ENCODE measurements around the gene XYLT2. TPM values are rescaled to one million over a fixed set of nuclear protein-coding genes. Genes with fewer than 3 reads are reported as not detected.

Gene XYLT2
- total and polyA plus RNA-seq, 2 of the 13 experiments (the other 11 are each of a cell fraction or from before 2014, with no cell fraction given), result 17.0 to 22.1 TPM

GRCh38 chr17:50386510-50386909, 40.6 kb downstream of the XYLT2 start:
- no peak overlapping the region for H3K27ac ChIP-seq (ENCODE audit: extremely low read length, insufficient read depth, low read length)
- H3K9ac ChIP-seq (ENCODE audit: insufficient read depth, low read depth, low read length), result no peak overlapping the region
- FAIRE-seq (no peak), ATAC-seq (peak; percentile 9; the same call in 2 of the 3 replicates), DNase-seq (ENCODE audit: low spot score) (no peak)
- in situ Hi-C loops (cut with HindIII; ENCODE audit: extremely low pct_ligation_motif_present, low pct_unique_long_range_greater_than_20kb), result no loop called here
- no peaks in the 10 kb centered on the region for H3K27me3 ChIP-seq (ENCODE audit: control insufficient read depth in 1 of 2, insufficient read depth in 2 of 2, low read length in 2 of 2)
- peaks cover 60 to 92% of the 10 kb centered on the region in 2 experiments for H3K36me3 ChIP-seq (replicated peaks in 1 of 2; ENCODE audit: control insufficient read depth in 1 of 2, insufficient read depth in 2 of 2, low read length in 2 of 2)
- H3K79me2 ChIP-seq (ENCODE audit: insufficient read depth, low read length), result peaks cover 7% of the 10 kb centered on the region
- ChIA-PET CTCF (ENCODE audit: low intra/inter-chr PET ratio, low total read pairs) (no interaction called here), POLR2A (interaction anchor here (4.7 kb wide), 1 partner anchor 11 kb away, joined by 19 read pairs; the partner anchor contains the start of gene LRRC59)
- no peak overlapping the region for H3K4me2 ChIP-seq (ENCODE audit: low read depth, low read length)
- no peak overlapping the region for H3K4me3 ChIP-seq (replicated peaks in 1 of 3; ENCODE audit: insufficient read depth in 1 of 3, low read depth in 2 of 3, low read length in 3 of 3)
- TF ChIP-seq ZNF292 (CRISPR knock-in tag; IDR thresholded peaks at IDR 0.05; ENCODE audit: borderline replicate concordance, low read depth), result no peak
- TF ChIP-seq ZKSCAN1 (IDR thresholded peaks at IDR 0.05; ENCODE audit: low read length), result peak; percentile 83
- TF ChIP-seq NR0B2 (CRISPR knock-in tag; IDR thresholded peaks at IDR 0.05), result no peak
- no peak for TF ChIP-seq ZNF747 (CRISPR knock-in tag; IDR thresholded peaks at IDR 0.05; ENCODE audit: borderline replicate concordance)
- no peak for TF ChIP-seq ZBTB20 (CRISPR knock-in tag; IDR thresholded peaks at IDR 0.05; ENCODE audit: borderline replicate concordance, low read depth)
- TF ChIP-seq ZBTB21 (CRISPR knock-in tag; IDR thresholded peaks at IDR 0.05), result no peak
- no peak for TF ChIP-seq TIGD3 (CRISPR knock-in tag; IDR thresholded peaks at IDR 0.05; ENCODE audit: borderline replicate concordance)
- no peak overlapping the region for H2AFZ ChIP-seq (ENCODE audit: low read length)
- no TSS peak for BruUV-seq (replicated peaks)
- H4K20me1 ChIP-seq (ENCODE audit: insufficient read depth, low read length), result 0 out of 2 replicates have a peak, but pooled peaks cover 3% of the 10 kb centered on the region
- H3K4me1 ChIP-seq (ENCODE audit: insufficient read depth, low read length), result no peaks in the 10 kb centered on the region
- no peaks in the 10 kb centered on the region for H3K9me3 ChIP-seq (ENCODE audit: low read length)
- intact Hi-C loops (cut with micrococcal nuclease; ENCODE audit: unreplicated experiment), result no loop called here
- 93% methylated on average over 3 of the region's 3 CpGs for WGBS (ENCODE audit: low lambda C conversion rate)

Data from HepG2 (cell line).